HEK293 (cell line): ENCODE measurements around the gene ETF1.

ENCODE experiments used
- BCL11A ChIP-seq: fragments of 450-650 bp; formaldehyde crosslinking; IDR thresholded peaks from 2 replicates; pipeline ENCODE4 v1.5.1; 2016; ENCODE audit warnings: low read depth, missing biosample characterization, missing genetic modification characterization
- KLF10 ChIP-seq: fragments of 450-650 bp; IDR thresholded peaks from 2 replicates; pipeline ENCODE4 v1.5.1; 2018; ENCODE audit warnings: missing biosample characterization, mild to moderate bottlenecking, missing genetic modification characterization
- ZNF10 ChIP-seq: fragments of 450-650 bp; formaldehyde crosslinking; IDR thresholded peaks from 2 replicates; pipeline ENCODE4 v1.5.1; 2017; ENCODE audit warnings: missing biosample characterization, missing genetic modification characterization
- ZNF114 ChIP-seq: fragments of 450-650 bp; formaldehyde crosslinking; IDR thresholded peaks from 2 replicates; pipeline ENCODE4 v1.5.0; 2017; ENCODE audit warnings: missing biosample characterization, missing genetic modification characterization
- ZNF24 ChIP-seq: fragments of 450-650 bp; formaldehyde crosslinking; IDR thresholded peaks from 2 replicates; pipeline ENCODE4 v1.5.1; 2016; ENCODE audit warnings: missing biosample characterization, missing genetic modification characterization
- ZNF423 ChIP-seq: fragments of 450-650 bp; formaldehyde crosslinking; IDR thresholded peaks from 2 replicates; pipeline ENCODE4 v1.5.1; 2016; ENCODE audit warnings: missing biosample characterization, missing genetic modification characterization
- ZNF558 ChIP-seq: fragments of 450-650 bp; formaldehyde crosslinking; IDR thresholded peaks from 2 replicates; pipeline ENCODE4 v1.5.1; 2016; ENCODE audit warnings: missing biosample characterization, missing genetic modification characterization
- ZNF596 ChIP-seq: fragments of 450-650 bp; IDR thresholded peaks from 2 replicates; pipeline ENCODE4 v1.5.0; 2018; ENCODE audit warnings: missing biosample characterization, mild to moderate bottlenecking, missing genetic modification characterization, moderate library complexity
- TF ChIP-seq, protein P1 (sequence below): fragments of 450-650 bp; formaldehyde crosslinking; IDR thresholded peaks from 2 replicates; pipeline ENCODE4 v1.5.1; 2016; ENCODE audit warnings: missing biosample characterization, missing genetic modification characterization
- TF ChIP-seq, protein P2 (sequence below): fragments of 450-650 bp; formaldehyde crosslinking; conservative IDR thresholded peaks from 2 replicates; pipeline ENCODE4 v1.5.1; 2016; ENCODE audit warnings: low read depth, missing biosample characterization, missing genetic modification characterization
- TF ChIP-seq, protein P3 (sequence below): sonication (generic); formaldehyde crosslinking; IDR thresholded peaks from 2 replicates; pipeline ENCODE4 v1.8.1; 2022; ENCODE audit warnings: mild to moderate bottlenecking, moderate library complexity, missing genetic modification reagents

DNA sequence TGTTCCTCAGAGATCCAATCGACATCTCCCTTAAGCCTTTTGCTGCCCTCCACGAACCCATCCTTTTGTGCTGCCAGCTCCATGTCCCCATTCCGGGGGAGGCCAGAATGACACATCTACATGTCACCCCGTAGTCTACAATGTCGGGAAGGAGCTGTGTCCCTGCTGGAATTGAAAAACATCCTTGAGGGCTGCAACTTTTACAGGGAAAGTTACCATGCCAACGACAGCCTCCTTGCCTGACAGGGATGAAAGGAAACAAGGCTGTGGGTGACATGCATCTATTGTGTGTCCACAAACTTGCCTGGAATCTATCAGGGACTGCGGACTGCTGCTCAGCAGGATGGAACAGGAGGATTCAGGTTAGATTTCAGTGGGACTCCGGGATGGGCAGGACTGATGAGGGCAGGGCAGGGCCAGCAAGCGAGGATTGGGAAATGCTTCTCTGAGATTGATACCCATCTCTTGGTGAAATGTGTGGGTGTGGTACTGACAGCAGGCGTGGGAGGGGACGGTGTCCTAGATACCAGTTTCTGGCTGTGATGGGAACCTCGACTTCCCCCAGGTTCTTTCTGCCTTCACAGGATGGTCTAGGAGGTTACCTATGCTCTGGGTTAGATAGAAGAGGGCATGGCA, 52.3 kb downstream of the ETF1 start:
- TF ChIP-seq, protein P1, sequence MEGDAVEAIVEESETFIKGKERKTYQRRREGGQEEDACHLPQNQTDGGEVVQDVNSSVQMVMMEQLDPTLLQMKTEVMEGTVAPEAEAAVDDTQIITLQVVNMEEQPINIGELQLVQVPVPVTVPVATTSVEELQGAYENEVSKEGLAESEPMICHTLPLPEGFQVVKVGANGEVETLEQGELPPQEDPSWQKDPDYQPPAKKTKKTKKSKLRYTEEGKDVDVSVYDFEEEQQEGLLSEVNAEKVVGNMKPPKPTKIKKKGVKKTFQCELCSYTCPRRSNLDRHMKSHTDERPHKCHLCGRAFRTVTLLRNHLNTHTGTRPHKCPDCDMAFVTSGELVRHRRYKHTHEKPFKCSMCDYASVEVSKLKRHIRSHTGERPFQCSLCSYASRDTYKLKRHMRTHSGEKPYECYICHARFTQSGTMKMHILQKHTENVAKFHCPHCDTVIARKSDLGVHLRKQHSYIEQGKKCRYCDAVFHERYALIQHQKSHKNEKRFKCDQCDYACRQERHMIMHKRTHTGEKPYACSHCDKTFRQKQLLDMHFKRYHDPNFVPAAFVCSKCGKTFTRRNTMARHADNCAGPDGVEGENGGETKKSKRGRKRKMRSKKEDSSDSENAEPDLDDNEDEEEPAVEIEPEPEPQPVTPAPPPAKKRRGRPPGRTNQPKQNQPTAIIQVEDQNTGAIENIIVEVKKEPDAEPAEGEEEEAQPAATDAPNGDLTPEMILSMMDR = no peak
- no peak for TF ChIP-seq BCL11A
- TF ChIP-seq, protein P2, sequence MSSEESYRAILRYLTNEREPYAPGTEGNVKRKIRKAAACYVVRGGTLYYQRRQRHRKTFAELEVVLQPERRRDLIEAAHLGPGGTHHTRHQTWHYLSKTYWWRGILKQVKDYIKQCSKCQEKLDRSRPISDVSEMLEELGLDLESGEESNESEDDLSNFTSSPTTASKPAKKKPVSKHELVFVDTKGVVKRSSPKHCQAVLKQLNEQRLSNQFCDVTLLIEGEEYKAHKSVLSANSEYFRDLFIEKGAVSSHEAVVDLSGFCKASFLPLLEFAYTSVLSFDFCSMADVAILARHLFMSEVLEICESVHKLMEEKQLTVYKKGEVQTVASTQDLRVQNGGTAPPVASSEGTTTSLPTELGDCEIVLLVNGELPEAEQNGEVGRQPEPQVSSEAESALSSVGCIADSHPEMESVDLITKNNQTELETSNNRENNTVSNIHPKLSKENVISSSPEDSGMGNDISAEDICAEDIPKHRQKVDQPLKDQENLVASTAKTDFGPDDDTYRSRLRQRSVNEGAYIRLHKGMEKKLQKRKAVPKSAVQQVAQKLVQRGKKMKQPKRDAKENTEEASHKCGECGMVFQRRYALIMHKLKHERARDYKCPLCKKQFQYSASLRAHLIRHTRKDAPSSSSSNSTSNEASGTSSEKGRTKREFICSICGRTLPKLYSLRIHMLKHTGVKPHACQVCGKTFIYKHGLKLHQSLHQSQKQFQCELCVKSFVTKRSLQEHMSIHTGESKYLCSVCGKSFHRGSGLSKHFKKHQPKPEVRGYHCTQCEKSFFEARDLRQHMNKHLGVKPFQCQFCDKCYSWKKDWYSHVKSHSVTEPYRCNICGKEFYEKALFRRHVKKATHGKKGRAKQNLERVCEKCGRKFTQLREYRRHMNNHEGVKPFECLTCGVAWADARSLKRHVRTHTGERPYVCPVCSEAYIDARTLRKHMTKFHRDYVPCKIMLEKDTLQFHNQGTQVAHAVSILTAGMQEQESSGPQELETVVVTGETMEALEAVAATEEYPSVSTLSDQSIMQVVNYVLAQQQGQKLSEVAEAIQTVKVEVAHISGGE = no peak
- no peak for TF ChIP-seq ZNF10 (tag by site-specific recombination)
- no peak for TF ChIP-seq ZNF423 (tag by site-specific recombination)
- TF ChIP-seq ZNF596 (tag by site-specific recombination) = no peak
- no peak for TF ChIP-seq ZNF114
- TF ChIP-seq, protein P3, sequence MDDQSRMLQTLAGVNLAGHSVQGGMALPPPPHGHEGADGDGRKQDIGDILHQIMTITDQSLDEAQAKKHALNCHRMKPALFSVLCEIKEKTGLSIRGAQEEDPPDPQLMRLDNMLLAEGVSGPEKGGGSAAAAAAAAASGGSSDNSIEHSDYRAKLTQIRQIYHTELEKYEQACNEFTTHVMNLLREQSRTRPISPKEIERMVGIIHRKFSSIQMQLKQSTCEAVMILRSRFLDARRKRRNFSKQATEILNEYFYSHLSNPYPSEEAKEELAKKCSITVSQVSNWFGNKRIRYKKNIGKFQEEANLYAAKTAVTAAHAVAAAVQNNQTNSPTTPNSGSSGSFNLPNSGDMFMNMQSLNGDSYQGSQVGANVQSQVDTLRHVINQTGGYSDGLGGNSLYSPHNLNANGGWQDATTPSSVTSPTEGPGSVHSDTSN = no peak
- no peak for TF ChIP-seq ZNF24 (tag by site-specific recombination)
- no peak for TF ChIP-seq KLF10 (tag by site-specific recombination)
- TF ChIP-seq ZNF558 (tag by site-specific recombination) = no peak
